ENCODE data around the gene HAAO.
A peak's percentile ranks its signal among the peaks of the same experiment; 100 is the strongest.

The HAAO gene

GRCh38 chr2:42809819-42810120 is 17.4 kb upstream of the HAAO start:
- no peaks in the 10 kb centered on the region for H3K9me3 Mint-ChIP-seq
- peaks cover 29% of the 10 kb centered on the region for H3K36me3 Mint-ChIP-seq (ENCODE audit: insufficient read depth)
- peaks cover 16 to 18% of the 10 kb centered on the region in 2 donors for H3K4me1 Mint-ChIP-seq (ENCODE audit: low read depth in 2 of 2)
- no peaks in the 10 kb centered on the region for H3K27me3 Mint-ChIP-seq
- H3K27ac Mint-ChIP-seq = peak overlapping the region; percentile 99
- ATAC-seq (replicated peaks) = peak; percentile 44
- DNase-seq = peak in 1 of 3 experiments; percentile 61
- peak overlapping the region; percentile 57 to 72 for H3K4me3 Mint-ChIP-seq

- Mint-ChIP-seq H3K4me3 (peak overlapping the region; percentile 57 to 72), H3K4me1 (ENCODE audit: low read depth in 2 of 2) (peaks cover 16 to 18% of the 10 kb centered on the region in 2 donors), H3K27me3 (peaks cover 0 to 2% of the 10 kb centered on the region in 2 donors), H3K27ac (peak overlapping the region; percentile 99), H3K36me3 (ENCODE audit: insufficient read depth) (peaks cover 29% of the 10 kb centered on the region), H3K9me3 (no peaks in the 10 kb centered on the region)
- DNase-seq (no peak), ATAC-seq (replicated peaks) (no peak)
Observed at GRCh38 chr2:42809131-42809818, 16.9 kb upstream of the HAAO start.

- H3K27ac Mint-ChIP-seq = no peak overlapping the region
- H3K27me3 Mint-ChIP-seq = peaks cover 0 to 10% of the 10 kb centered on the region in 2 donors
Observed at GRCh38 chr2:42808301-42808700, 15.9 kb upstream of the HAAO start.

GRCh38 chr2:42806786-42807185 is 14.4 kb upstream of the HAAO start:
- no peaks in the 10 kb centered on the region for H3K9me3 Mint-ChIP-seq
- no peak for DNase-seq
- peaks cover 14 to 23% of the 10 kb centered on the region in 2 donors for H3K27me3 Mint-ChIP-seq
- H3K4me3 Mint-ChIP-seq = no peak overlapping the region
- H3K4me1 Mint-ChIP-seq (ENCODE audit: low read depth in 2 of 2) = peaks cover 13 to 14% of the 10 kb centered on the region in 2 donors
- peaks cover 24% of the 10 kb centered on the region for H3K36me3 Mint-ChIP-seq (ENCODE audit: insufficient read depth)
- H3K27ac Mint-ChIP-seq = no peak overlapping the region
- no peak for ATAC-seq (replicated peaks)

More at GRCh38 chr2:42808301-42808700, 15.9 kb upstream of the HAAO start:
- H3K36me3 Mint-ChIP-seq (ENCODE audit: insufficient read depth) = peaks cover 24% of the 10 kb centered on the region
- ATAC-seq (replicated peaks) (no peak), DNase-seq (no peak)
- no peaks in the 10 kb centered on the region for H3K9me3 Mint-ChIP-seq
- peaks cover 16 to 18% of the 10 kb centered on the region in 2 donors for H3K4me1 Mint-ChIP-seq (ENCODE audit: low read depth in 2 of 2)
- H3K4me3 Mint-ChIP-seq = peak overlapping the region in 1 of 2 donors; percentile 43

- H3K27me3 Mint-ChIP-seq = peaks cover 22 to 31% of the 10 kb centered on the region in 2 donors
- no peak overlapping the region for H3K4me3 Mint-ChIP-seq
- peaks cover 7% of the 10 kb centered on the region for H3K36me3 Mint-ChIP-seq (ENCODE audit: insufficient read depth)
- peaks cover 2 to 3% of the 10 kb centered on the region in 2 donors for H3K4me1 Mint-ChIP-seq (ENCODE audit: low read depth in 2 of 2)
- ATAC-seq (replicated peaks) (no peak), DNase-seq (no peak)
- H3K27ac Mint-ChIP-seq = no peak overlapping the region
- H3K9me3 Mint-ChIP-seq = no peaks in the 10 kb centered on the region
Observed at GRCh38 chr2:42804891-42805290, 12.5 kb upstream of the HAAO start.

- Mint-ChIP-seq H3K4me1 (ENCODE audit: low read depth in 2 of 2) (peaks cover 2 to 3% of the 10 kb centered on the region in 2 donors), H3K27me3 (peaks cover 22 to 31% of the 10 kb centered on the region in 2 donors), H3K36me3 (ENCODE audit: insufficient read depth) (peaks cover 4% of the 10 kb centered on the region), H3K9me3 (no peaks in the 10 kb centered on the region), H3K4me3 (no peak overlapping the region), H3K27ac (no peak overlapping the region)
- no peak for DNase-seq
- peak; percentile 36 for ATAC-seq (replicated peaks)
Observed at GRCh38 chr2:42804338-42804737, 12.0 kb upstream of the HAAO start.

- Mint-ChIP-seq H3K27ac (no peak overlapping the region), H3K9me3 (no peaks in the 10 kb centered on the region), H3K4me1 (ENCODE audit: low read depth in 2 of 2) (no peaks in the 10 kb centered on the region), H3K36me3 (ENCODE audit: insufficient read depth) (no peaks in the 10 kb centered on the region), H3K4me3 (no peak overlapping the region), H3K27me3 (peaks cover 22 to 31% of the 10 kb centered on the region in 2 donors)
- DNase-seq (no peak), ATAC-seq (replicated peaks) (no peak)
Observed at GRCh38 chr2:42802150-42802549, 9.8 kb upstream of the HAAO start.

GRCh38 chr2:42801381-42801780 is 9.0 kb upstream of the HAAO start:
- H3K4me1 Mint-ChIP-seq (ENCODE audit: low read depth in 2 of 2) = no peaks in the 10 kb centered on the region
- H3K9me3 Mint-ChIP-seq = no peaks in the 10 kb centered on the region
- ATAC-seq (replicated peaks) (no peak), DNase-seq (no peak)
- H3K27ac Mint-ChIP-seq = no peak overlapping the region
- no peaks in the 10 kb centered on the region for H3K36me3 Mint-ChIP-seq (ENCODE audit: insufficient read depth)
- H3K4me3 Mint-ChIP-seq = no peak overlapping the region
- peaks cover 22 to 31% of the 10 kb centered on the region in 2 donors for H3K27me3 Mint-ChIP-seq

GRCh38 chr2:42800981-42801380 is 8.6 kb upstream of the HAAO start:
- Mint-ChIP-seq H3K36me3 (ENCODE audit: insufficient read depth) (no peaks in the 10 kb centered on the region), H3K4me1 (ENCODE audit: low read depth in 2 of 2) (no peaks in the 10 kb centered on the region), H3K9me3 (no peaks in the 10 kb centered on the region), H3K27me3 (peaks cover 22 to 31% of the 10 kb centered on the region in 2 donors), H3K27ac (no peak overlapping the region), H3K4me3 (no peak overlapping the region)
- DNase-seq = no peak
- no peak for ATAC-seq (replicated peaks)

GRCh38 chr2:42800461-42800962 is 8.1 kb upstream of the HAAO start:
- Mint-ChIP-seq H3K27ac (no peak overlapping the region), H3K4me3 (no peak overlapping the region), H3K27me3 (peaks cover 22 to 31% of the 10 kb centered on the region in 2 donors), H3K36me3 (ENCODE audit: insufficient read depth) (no peaks in the 10 kb centered on the region), H3K4me1 (ENCODE audit: low read depth in 2 of 2) (no peaks in the 10 kb centered on the region), H3K9me3 (no peaks in the 10 kb centered on the region)
- ATAC-seq (replicated peaks) = no peak
- no peak for DNase-seq

- Mint-ChIP-seq H3K27me3 (peaks cover 22 to 31% of the 10 kb centered on the region in 2 donors), H3K27ac (no peak overlapping the region)
- DNase-seq = no peak
Observed at GRCh38 chr2:42799881-42800280, 7.5 kb upstream of the HAAO start.

GRCh38 chr2:42797281-42797680 is 4.9 kb upstream of the HAAO start:
- no peak for ATAC-seq (replicated peaks)
- Mint-ChIP-seq H3K4me1 (ENCODE audit: low read depth in 2 of 2) (no peaks in the 10 kb centered on the region), H3K4me3 (no peak overlapping the region), H3K27ac (no peak overlapping the region), H3K36me3 (ENCODE audit: insufficient read depth) (no peaks in the 10 kb centered on the region), H3K9me3 (no peaks in the 10 kb centered on the region), H3K27me3 (peaks cover 21 to 31% of the 10 kb centered on the region in 2 donors)
- no peak for DNase-seq

More at GRCh38 chr2:42799881-42800280, 7.5 kb upstream of the HAAO start:
- no peaks in the 10 kb centered on the region for H3K36me3 Mint-ChIP-seq (ENCODE audit: insufficient read depth)
- H3K9me3 Mint-ChIP-seq = no peaks in the 10 kb centered on the region
- H3K4me3 Mint-ChIP-seq = no peak overlapping the region
- ATAC-seq (replicated peaks) = no peak
- H3K4me1 Mint-ChIP-seq (ENCODE audit: low read depth in 2 of 2) = no peaks in the 10 kb centered on the region

- H3K27ac Mint-ChIP-seq = no peak overlapping the region
- peaks cover 3 to 5% of the 10 kb centered on the region in 2 donors for H3K4me1 Mint-ChIP-seq (ENCODE audit: low read depth in 2 of 2)
- DNase-seq (no peak), ATAC-seq (replicated peaks) (no peak)
- no peaks in the 10 kb centered on the region for H3K36me3 Mint-ChIP-seq (ENCODE audit: insufficient read depth)
- H3K4me3 Mint-ChIP-seq = peak overlapping the region in 1 of 2 donors; percentile 37
- H3K9me3 Mint-ChIP-seq = no peaks in the 10 kb centered on the region
- H3K27me3 Mint-ChIP-seq = peaks cover 21 to 31% of the 10 kb centered on the region in 2 donors
Observed at GRCh38 chr2:42796427-42797248, 4.3 kb upstream of the HAAO start.
